PC-3 (cell line): ENCODE measurements around the gene WFDC1.

Experiments
- CTCF ChIP-seq: fragments of 300-600 bp; sonication (generic); conservative IDR thresholded peaks from 2 replicates; pipeline ENCODE4 v1.5.1; 2017; ENCODE audit warnings: antibody characterized with exemption, low read depth, mild to moderate bottlenecking, low read length
- EZH2 ChIP-seq: fragments of 300-600 bp; sonication (generic); IDR thresholded peaks from one replicate; pipeline ENCODE4 v1.6.1; 2017; ENCODE audit warnings: antibody characterized with exemption, mild to moderate bottlenecking, low read length; ENCODE audit not compliant: unreplicated experiment
- EZH2phosphoT487 ChIP-seq: fragments of 300-600 bp; sonication (generic); IDR thresholded peaks from 2 replicates; pipeline ENCODE4 v1.6.1; 2018; ENCODE audit warnings: mild to moderate bottlenecking, antibody characterized with exemption, low read length, borderline replicate concordance

DNA sequence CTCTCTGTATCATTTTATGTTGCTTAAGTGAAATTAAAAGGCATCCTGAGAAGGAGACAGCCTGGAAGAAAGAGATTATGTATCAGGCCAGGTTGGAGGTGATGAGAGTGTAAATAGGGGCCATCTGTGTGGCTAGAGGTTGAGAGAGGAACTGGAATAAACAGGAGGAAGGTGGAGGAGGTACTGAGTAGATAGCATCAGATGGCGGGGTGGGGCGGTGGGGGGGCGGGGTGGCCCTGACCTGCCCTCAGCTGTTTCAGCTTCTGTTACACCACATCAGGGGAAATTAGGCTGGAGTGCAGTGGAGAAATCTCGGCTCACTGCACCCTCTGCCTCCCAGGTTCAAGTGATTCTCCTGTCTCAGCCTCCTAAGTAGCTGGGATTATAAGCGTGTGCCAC is 48.0 kb upstream of the WFDC1 start:
- TF ChIP-seq CTCF (no peak), EZH2 (no peak), EZH2phosphoT487 (no peak)
